GM19099 (cell line): ENCODE data around the gene SLIT3.

Source experiments
- POLR2A ChIP-seq: IDR thresholded peaks from 3 replicates; pipeline ENCODE4 v1.6.1; 2011; ENCODE audit warnings: low read depth; ENCODE audit not compliant: insufficient read length; ENCODE audit errors: extremely low read depth

SLIT3 gene

GRCh38 chr5:168947212-168947868, 353.6 kb downstream of the SLIT3 start:
- no peak for TF ChIP-seq POLR2A

DNA sequence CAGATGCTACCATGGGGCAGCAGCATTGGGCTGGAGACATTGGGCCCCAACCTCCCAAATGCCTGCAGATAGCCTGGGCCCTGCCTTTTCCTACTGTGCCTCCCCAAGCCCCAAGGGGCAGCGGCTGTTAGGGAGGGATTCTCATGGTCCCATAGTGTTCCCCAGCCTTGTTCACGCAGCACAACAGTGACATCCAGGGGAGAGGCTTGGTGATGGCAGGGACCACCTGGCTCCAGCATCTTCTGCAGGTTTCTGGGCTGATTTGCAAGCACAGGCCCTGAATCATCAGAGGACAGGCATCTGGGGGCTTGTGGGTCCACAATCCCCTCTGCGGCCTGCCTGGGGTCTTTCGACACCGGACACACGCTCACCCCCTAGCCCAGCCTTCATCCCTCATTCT, 354.6 kb downstream of the SLIT3 start:
- TF ChIP-seq POLR2A, result no peak

DNA sequence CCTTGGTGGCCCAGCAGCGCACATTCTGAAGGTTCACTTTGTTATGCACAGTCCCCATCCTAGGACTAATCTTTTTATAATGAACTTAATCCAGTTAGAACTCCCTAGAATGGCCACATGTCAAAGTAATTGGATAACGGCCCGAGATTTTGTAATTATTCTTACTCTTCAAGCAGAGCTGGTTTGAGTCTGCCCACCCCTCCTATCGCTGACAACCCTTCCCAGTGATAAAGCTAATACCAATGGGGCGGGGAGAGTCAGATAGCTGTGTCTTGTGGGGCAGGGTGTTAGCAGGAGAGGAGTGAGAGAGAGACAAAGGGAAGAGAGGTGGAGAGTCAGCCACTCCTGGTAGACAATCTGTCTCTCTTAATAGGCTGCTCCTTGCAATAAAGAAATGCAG, 356.9 kb downstream of the SLIT3 start:
- no peak for TF ChIP-seq POLR2A

- no peak for TF ChIP-seq POLR2A
Measured at GRCh38 chr5:168943091-168943884, 357.7 kb downstream of the SLIT3 start.

- TF ChIP-seq POLR2A, result no peak
Measured at GRCh38 chr5:168941901-168942300, 359.0 kb downstream of the SLIT3 start.

DNA sequence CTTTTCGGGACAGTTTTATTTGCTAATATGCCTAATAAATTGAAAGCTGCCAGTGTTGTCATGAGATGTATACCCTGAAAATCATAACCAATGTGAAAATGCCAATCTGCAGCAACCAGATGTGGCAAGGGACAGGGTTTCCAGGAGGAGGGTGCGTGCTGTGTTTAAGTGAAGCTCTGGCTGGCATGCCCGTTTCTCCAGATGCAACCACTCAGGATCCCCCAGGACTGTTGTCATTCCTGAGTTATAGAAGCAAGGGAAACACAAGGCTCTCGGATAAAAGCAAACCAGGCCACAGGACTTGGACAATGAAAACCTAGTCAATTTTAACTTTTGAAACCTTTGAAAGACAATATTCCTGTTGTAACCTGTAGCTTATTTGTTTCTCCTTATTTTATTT, 360.2 kb downstream of the SLIT3 start:
- no peak for TF ChIP-seq POLR2A

GRCh38 chr5:168939887-168940544, 360.9 kb downstream of the SLIT3 start:
- TF ChIP-seq POLR2A, result no peak

GRCh38 chr5:168939156-168939800, 361.7 kb downstream of the SLIT3 start:
- TF ChIP-seq POLR2A, result no peak

DNA sequence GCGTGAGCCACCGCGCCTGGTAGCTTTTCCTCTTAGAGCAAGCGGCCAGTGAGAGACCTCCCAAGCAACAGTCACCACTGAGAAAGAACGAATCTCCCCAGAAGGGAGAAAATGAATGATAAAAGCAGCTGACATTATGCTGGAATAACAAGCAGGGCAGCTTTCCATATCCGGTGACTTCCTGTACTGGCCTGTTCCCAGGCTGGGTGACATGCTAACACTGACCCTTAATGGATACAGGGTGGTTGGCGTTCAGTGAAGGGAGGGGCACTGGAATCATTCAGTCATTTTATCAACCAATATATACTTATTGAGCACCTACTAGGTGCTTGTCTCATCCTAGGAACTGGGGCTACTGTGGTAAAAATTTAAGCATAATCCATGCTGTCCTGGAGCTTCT, 364.4 kb downstream of the SLIT3 start:
- no peak for TF ChIP-seq POLR2A

GRCh38 chr5:168935183-168935582, 365.8 kb downstream of the SLIT3 start:
- no peak for TF ChIP-seq POLR2A

DNA sequence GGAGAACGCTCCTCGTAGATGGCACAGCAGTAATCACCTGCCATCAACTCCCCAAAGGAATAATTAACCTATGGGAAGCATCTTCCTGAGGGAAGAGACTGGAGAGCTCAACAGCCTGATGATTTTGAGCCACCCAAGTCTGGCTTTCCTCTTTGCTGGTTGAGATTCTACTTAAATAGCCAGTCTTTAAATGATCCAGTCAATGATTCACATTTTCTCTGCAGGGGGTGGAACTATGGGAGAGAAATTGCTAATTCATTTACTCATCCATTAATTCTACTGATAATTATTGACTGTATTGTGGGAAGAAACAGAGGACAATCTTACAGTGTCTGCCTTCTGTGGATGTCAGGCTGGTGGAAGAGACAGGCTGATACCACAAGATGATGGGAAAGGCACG, 366.8 kb downstream of the SLIT3 start:
- TF ChIP-seq POLR2A, result no peak

GRCh38 chr5:168932400-168933189, 368.3 kb downstream of the SLIT3 start:
- no peak for TF ChIP-seq POLR2A

GRCh38 chr5:168931638-168932345, 369.1 kb downstream of the SLIT3 start:
- TF ChIP-seq POLR2A, result no peak

- TF ChIP-seq POLR2A, result no peak
Measured at GRCh38 chr5:168929656-168930055, 371.3 kb downstream of the SLIT3 start.

GRCh38 chr5:168925160-168925559, 375.8 kb downstream of the SLIT3 start:
- TF ChIP-seq POLR2A, result no peak
